HepG2 (cell line): ENCODE results near the gene RGS14. TPM values are rescaled to one million over a fixed set of nuclear protein-coding genes. Genes with fewer than 3 reads are reported as not detected.

Experiments
- ATRX ChIP-seq: sonication (generic); formaldehyde crosslinking; IDR thresholded peaks from 2 replicates; pipeline ENCODE4 v1.4.0; 2020; ENCODE audit warnings: missing genetic modification reagents, borderline replicate concordance
- HOXA3 ChIP-seq: sonication (generic); formaldehyde crosslinking; IDR thresholded peaks from 2 replicates; pipeline ENCODE4 v1.5.0; 2020; ENCODE audit warnings: missing genetic modification reagents
- KAT7 ChIP-seq: IDR thresholded peaks from 2 replicates; pipeline ENCODE4 v1.6.1; 2018; ENCODE audit warnings: borderline replicate concordance, missing compliant biosample characterization
- MEF2D ChIP-seq: sonication (generic); formaldehyde crosslinking; IDR thresholded peaks from 2 replicates; pipeline ENCODE4 v1.5.1; 2020; ENCODE audit warnings: mild to moderate bottlenecking, missing genetic modification reagents
- SRSF9 ChIP-seq: fragments of 200-400 bp; formaldehyde crosslinking; IDR thresholded peaks from 2 replicates; pipeline ENCODE4 v1.6.1; 2018; ENCODE audit warnings: borderline replicate concordance, mild to moderate bottlenecking, low read depth, low read length; ENCODE audit not compliant: insufficient read depth, poor library complexity, severe bottlenecking
- ZNF326 ChIP-seq: sonication (generic); formaldehyde crosslinking; IDR thresholded peaks from 2 replicates; pipeline ENCODE4 v1.4.0; 2020; ENCODE audit warnings: missing genetic modification reagents, borderline replicate concordance
- ZNF788 ChIP-seq: sonication (generic); formaldehyde crosslinking; IDR thresholded peaks from 2 replicates; pipeline ENCODE4 v1.5.0; 2020; ENCODE audit warnings: mild to moderate bottlenecking, missing genetic modification reagents, borderline replicate concordance
- polyA plus RNA-seq, 8 experiments: library from polyadenylated mRNA; depleted of rRNA in 3 of 8; stranded (reverse) in 7 of 8; unstranded in 1 of 8; fragments of >200 nt; fragmentation: Illumina TruSeq in 4 of 8; extraction: Trizol in 4 of 8; gene quantifications; 2 replicates each; pipeline versions ENCODE4 v1.2.1 to v1.2.3, GENCODE V29; 2011 to 2016; ENCODE audit warnings: low read depth in 4 of 8, missing spikeins in 1 of 8, mixed read lengths in 1 of 8; ENCODE audit not compliant: insufficient read depth in 1 of 8
- total RNA-seq, 5 experiments: library from RNA; depleted of rRNA; stranded (reverse); fragments of >200 nt; fragmentation: Illumina TruSeq; extraction: Trizol; gene quantifications; 2 replicates each; pipeline ENCODE4 v1.2.3, GENCODE V29; 2016; ENCODE audit warnings: low read depth in 1 of 5
- TF ChIP-seq, protein P1 (sequence below), 2 experiments: sonication (generic) in 1 of 2; formaldehyde crosslinking in 1 of 2; IDR thresholded peaks; 2 replicates each; pipeline versions ENCODE4 v1.4.0 to v1.6.1; 2018 to 2020; ENCODE audit warnings: missing genetic modification reagents in 2 of 2, borderline replicate concordance in 1 of 2, low read depth in 1 of 2, mild to moderate bottlenecking in 1 of 2, missing biosample characterization in 1 of 2
- TF ChIP-seq, protein P2 (sequence below): sonication (generic); formaldehyde crosslinking; IDR thresholded peaks from 2 replicates; pipeline ENCODE4 v1.4.0; 2020; ENCODE audit warnings: missing genetic modification reagents
- TF ChIP-seq, protein P3 (sequence below): sonication (generic); formaldehyde crosslinking; IDR thresholded peaks from 2 replicates; pipeline ENCODE4 v1.5.1; 2020; ENCODE audit warnings: mild to moderate bottlenecking, missing genetic modification reagents, moderate library complexity
- TF ChIP-seq, protein P4 (sequence below): sonication (generic); formaldehyde crosslinking; IDR thresholded peaks from 2 replicates; pipeline ENCODE4 v1.5.0; 2020; ENCODE audit warnings: mild to moderate bottlenecking, missing genetic modification reagents
- TF ChIP-seq, protein P5 (sequence below): sonication (generic); formaldehyde crosslinking; IDR thresholded peaks from 2 replicates; pipeline ENCODE4 v1.5.0; 2020; ENCODE audit warnings: missing genetic modification reagents

RGS14 gene
- total and polyA plus RNA-seq, 2 of the 13 experiments (the other 11 are each of a cell fraction or from before 2014, with no cell fraction given): 11.1 to 17.2 TPM

DNA sequence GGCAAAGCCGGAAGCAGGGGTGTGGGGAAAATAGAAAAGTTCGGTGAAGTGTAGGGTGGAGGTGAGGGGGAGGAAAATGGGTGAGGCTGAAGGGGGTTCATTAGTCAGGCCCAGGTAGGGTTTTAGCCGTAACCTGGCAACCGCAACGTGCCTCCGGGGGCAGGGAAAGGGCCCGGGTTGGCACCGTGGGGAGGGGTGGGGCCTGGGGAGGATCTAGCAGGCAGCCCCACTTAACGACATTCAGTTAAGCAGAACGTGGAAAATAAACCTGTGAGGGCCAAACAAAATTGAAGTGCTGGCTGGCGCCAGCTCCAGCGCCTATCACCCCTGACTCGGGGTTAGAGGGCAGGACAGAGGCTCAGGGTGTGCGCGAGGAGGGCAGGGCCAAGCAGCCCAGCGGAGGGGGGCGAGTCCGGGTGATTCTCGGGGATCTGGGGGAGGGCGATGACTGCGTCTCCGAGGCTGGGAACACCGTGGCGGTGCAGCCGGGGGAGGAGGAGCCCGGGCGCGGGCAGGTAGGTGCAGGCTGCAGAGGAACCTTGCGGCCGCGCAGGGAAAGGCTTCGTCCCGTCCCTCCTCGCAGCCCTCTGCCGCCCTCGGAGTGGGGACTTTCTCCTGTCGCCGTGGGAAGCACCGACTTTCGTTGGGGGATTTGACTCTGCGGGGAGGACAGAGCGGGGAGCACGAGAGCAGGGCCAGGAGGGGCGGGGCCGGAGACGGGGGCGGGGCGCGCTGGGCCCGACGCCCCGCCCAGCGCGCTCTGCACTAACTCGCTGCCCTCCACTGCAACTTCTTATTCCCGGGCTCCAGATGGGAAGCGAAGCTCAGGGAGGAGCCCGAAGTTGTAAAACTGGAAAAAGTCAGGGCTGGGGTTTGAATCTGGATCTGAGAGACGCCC, 5.1 kb downstream of the RGS14 start (continued):
- TF ChIP-seq, protein P1, sequence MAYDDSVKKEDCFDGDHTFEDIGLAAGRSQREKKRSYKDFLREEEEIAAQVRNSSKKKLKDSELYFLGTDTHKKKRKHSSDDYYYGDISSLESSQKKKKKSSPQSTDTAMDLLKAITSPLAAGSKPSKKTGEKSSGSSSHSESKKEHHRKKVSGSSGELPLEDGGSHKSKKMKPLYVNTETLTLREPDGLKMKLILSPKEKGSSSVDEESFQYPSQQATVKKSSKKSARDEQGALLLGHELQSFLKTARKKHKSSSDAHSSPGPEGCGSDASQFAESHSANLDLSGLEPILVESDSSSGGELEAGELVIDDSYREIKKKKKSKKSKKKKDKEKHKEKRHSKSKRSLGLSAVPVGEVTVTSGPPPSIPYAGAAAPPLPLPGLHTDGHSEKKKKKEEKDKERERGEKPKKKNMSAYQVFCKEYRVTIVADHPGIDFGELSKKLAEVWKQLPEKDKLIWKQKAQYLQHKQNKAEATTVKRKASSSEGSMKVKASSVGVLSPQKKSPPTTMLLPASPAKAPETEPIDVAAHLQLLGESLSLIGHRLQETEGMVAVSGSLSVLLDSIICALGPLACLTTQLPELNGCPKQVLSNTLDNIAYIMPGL (CRISPR knock-in tag; IDR thresholded peaks at IDR 0.05; ENCODE audit: borderline replicate concordance in 1 of 2, low read depth in 1 of 2): 0 out of 4 replicates have a peak, but pooled peaks have one; percentile 21 to 40
- no peak for TF ChIP-seq MEF2D (CRISPR knock-in tag)
- TF ChIP-seq, protein P2, sequence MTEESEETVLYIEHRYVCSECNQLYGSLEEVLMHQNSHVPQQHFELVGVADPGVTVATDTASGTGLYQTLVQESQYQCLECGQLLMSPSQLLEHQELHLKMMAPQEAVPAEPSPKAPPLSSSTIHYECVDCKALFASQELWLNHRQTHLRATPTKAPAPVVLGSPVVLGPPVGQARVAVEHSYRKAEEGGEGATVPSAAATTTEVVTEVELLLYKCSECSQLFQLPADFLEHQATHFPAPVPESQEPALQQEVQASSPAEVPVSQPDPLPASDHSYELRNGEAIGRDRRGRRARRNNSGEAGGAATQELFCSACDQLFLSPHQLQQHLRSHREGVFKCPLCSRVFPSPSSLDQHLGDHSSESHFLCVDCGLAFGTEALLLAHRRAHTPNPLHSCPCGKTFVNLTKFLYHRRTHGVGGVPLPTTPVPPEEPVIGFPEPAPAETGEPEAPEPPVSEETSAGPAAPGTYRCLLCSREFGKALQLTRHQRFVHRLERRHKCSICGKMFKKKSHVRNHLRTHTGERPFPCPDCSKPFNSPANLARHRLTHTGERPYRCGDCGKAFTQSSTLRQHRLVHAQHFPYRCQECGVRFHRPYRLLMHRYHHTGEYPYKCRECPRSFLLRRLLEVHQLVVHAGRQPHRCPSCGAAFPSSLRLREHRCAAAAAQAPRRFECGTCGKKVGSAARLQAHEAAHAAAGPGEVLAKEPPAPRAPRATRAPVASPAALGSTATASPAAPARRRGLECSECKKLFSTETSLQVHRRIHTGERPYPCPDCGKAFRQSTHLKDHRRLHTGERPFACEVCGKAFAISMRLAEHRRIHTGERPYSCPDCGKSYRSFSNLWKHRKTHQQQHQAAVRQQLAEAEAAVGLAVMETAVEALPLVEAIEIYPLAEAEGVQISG (CRISPR knock-in tag): 0 out of 2 replicates have a peak, but pooled peaks have one; percentile 15
- no peak; the same call in 1 of the 2 replicates for TF ChIP-seq KAT7 (CRISPR knock-in tag)
- no peak for TF ChIP-seq ZNF326 (CRISPR knock-in tag)
- TF ChIP-seq, protein P3, sequence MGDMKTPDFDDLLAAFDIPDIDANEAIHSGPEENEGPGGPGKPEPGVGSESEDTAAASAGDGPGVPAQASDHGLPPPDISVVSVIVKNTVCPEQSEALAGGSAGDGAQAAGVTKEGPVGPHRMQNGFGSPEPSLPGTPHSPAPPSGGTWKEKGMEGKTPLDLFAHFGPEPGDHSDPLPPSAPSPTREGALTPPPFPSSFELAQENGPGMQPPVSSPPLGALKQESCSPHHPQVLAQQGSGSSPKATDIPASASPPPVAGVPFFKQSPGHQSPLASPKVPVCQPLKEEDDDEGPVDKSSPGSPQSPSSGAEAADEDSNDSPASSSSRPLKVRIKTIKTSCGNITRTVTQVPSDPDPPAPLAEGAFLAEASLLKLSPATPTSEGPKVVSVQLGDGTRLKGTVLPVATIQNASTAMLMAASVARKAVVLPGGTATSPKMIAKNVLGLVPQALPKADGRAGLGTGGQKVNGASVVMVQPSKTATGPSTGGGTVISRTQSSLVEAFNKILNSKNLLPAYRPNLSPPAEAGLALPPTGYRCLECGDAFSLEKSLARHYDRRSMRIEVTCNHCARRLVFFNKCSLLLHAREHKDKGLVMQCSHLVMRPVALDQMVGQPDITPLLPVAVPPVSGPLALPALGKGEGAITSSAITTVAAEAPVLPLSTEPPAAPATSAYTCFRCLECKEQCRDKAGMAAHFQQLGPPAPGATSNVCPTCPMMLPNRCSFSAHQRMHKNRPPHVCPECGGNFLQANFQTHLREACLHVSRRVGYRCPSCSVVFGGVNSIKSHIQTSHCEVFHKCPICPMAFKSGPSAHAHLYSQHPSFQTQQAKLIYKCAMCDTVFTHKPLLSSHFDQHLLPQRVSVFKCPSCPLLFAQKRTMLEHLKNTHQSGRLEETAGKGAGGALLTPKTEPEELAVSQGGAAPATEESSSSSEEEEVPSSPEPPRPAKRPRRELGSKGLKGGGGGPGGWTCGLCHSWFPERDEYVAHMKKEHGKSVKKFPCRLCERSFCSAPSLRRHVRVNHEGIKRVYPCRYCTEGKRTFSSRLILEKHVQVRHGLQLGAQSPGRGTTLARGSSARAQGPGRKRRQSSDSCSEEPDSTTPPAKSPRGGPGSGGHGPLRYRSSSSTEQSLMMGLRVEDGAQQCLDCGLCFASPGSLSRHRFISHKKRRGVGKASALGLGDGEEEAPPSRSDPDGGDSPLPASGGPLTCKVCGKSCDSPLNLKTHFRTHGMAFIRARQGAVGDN: peak; percentile 72
- TF ChIP-seq, protein P4, sequence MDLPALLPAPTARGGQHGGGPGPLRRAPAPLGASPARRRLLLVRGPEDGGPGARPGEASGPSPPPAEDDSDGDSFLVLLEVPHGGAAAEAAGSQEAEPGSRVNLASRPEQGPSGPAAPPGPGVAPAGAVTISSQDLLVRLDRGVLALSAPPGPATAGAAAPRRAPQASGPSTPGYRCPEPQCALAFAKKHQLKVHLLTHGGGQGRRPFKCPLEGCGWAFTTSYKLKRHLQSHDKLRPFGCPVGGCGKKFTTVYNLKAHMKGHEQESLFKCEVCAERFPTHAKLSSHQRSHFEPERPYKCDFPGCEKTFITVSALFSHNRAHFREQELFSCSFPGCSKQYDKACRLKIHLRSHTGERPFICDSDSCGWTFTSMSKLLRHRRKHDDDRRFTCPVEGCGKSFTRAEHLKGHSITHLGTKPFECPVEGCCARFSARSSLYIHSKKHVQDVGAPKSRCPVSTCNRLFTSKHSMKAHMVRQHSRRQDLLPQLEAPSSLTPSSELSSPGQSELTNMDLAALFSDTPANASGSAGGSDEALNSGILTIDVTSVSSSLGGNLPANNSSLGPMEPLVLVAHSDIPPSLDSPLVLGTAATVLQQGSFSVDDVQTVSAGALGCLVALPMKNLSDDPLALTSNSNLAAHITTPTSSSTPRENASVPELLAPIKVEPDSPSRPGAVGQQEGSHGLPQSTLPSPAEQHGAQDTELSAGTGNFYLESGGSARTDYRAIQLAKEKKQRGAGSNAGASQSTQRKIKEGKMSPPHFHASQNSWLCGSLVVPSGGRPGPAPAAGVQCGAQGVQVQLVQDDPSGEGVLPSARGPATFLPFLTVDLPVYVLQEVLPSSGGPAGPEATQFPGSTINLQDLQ (CRISPR knock-in tag): no peak
- TF ChIP-seq SRSF9: no peak
- TF ChIP-seq, protein P5, sequence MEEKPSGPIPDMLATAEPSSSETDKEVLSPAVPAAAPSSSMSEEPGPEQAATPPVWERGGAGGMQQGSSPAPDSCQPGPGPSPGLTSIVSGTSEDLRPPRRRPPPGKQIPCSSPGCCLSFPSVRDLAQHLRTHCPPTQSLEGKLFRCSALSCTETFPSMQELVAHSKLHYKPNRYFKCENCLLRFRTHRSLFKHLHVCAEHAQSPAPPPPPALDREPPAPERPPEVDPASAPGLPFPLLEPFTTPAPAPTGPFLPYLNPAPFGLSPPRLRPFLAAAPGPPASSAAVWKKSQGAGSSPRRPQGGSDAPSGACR: peak; percentile 29; the same call in 1 of the 2 replicates
- TF ChIP-seq ZNF788: peak; percentile 22; the same call in 1 of the 2 replicates
- no peak for TF ChIP-seq ATRX (CRISPR knock-in tag)
- TF ChIP-seq HOXA3 (CRISPR knock-in tag): peak; percentile 11; the same call in 1 of the 2 replicates
